GM19328 (cell line): Measurements from ENCODE around the gene SDK2.

Source experiments
- ATAC-seq: cut with Tn5 transposase; IDR thresholded peaks from one replicate; pipeline ENCODE4 v1.9.1; 2021; ENCODE audit warnings: mild to moderate bottlenecking, moderate library complexity; ENCODE audit not compliant: unreplicated experiment

The SDK2 gene

DNA sequence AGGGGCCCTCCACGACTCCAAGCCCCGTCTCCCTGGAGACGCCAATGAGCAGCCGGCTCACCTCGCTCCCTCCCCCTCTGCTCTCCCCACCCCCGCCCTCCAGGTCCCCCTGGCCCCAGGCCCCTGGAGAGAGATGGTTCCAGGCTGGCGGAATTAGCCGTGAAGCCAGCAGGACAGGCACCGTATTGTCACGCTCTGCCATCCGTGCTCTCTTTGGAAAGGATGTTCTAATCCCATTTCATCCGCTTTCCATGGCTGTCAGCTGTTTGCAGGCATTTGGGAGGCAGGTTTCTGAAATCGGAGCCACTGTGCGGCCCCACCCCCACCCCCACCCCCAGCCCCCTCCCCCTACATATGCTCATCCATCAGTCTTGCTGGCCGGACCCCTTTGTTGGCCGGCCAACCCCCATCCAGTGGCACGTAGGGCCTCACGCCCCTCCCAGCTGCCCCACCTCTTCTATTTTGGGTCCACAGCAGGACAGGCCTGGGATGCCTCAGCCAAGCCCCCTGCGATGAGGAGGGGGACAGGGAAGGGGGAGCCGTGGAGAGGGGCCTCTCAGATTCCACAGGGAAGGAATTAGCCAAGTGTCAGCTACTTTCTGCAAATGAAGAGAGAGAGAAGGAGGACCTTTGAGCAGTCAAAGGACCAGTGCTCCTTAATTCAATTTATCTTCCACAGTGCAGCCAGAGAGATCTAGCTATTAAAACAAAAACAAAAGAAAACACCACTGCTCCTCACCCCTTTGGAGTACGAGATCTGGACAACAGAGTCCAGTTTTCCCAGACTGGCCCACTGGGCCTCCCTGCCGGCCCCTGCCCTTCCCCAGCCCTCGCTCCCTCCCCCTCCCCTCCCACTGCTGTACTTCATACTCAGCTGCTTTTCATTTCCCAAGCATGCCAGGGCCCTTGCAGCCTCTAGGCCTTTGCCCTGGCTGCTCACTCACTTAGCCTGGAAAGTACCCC is 30.7 kb downstream of the SDK2 start:
- ATAC-seq = no peak

GRCh38 chr17:73612031-73612472 is 32.2 kb downstream of the SDK2 start:
- ATAC-seq = no peak

GRCh38 chr17:73611630-73612029 is 32.6 kb downstream of the SDK2 start:
- no peak for ATAC-seq

DNA sequence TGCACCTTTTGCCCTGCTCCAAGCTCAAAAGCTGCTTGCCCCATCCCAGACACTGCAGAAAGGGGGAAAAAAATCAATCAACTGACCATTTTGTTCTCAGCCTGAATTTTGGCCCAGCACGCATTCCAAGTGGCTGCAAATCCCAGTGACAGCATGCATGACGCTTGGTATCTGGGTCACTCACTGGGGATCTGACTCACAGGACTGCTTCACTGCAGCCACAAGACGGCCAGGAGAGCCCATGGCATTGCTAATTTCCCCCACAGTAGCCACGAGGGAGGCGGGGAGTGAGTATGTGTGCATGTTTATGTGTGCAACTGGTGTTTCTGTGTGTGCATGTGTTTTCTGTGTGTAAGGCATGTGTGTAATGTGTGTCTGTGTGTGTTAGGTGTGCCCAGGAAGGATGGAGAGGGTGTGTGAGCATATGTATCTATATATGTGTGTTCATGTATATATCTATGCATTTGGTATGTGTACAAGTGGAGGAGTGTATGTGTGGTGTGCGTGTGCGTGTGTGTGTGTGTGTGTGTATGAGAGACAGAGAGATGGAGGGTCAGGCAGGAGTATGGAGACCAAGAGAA is 33.8 kb downstream of the SDK2 start:
- no peak for ATAC-seq

DNA sequence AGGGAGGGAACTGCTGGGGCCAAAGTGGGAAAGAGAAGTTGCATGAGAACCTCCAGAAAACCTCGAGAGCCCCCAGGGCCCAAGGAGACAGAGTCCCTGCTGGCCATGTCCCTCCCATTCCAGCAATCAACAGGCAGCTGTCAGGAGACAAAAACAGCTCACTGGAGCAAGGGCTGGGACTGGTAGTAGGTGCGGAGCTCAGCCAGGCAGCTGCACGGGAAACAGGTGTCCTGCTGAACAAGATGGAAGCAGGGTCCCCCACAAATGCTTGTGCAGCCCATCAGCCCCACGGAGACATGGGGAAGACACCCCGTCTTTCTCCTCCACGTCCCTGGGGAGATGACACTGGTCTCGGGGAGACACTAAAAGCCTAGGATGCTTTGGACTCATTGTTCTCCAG is 34.5 kb downstream of the SDK2 start:
- ATAC-seq = no peak

DNA sequence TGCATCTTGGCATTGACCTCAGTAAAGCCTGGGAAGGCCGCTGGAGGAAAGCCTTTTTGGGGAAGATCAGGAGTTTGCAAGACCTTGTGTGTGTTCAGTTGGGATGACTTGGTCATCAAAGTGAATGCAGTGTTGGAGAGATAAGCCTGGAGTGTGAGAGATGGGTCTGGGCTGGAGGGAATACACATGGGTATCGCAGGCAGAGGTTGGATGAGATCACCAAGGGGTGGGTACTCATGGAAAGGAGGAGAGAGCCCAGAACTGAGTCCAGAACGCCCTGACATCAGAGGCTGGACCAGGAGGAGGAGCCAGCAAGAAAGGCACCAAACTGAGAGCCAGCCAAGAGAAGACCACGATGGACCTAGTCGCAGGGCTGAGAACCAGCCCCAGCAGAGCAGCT is 35.2 kb downstream of the SDK2 start:
- no peak for ATAC-seq

GRCh38 chr17:73605444-73605843 is 38.8 kb downstream of the SDK2 start:
- ATAC-seq = no peak

GRCh38 chr17:73604476-73604875 is 39.8 kb downstream of the SDK2 start:
- no peak for ATAC-seq

GRCh38 chr17:73603971-73604370 is 40.3 kb downstream of the SDK2 start:
- no peak for ATAC-seq

- no peak for ATAC-seq
Observed at GRCh38 chr17:73600103-73600871, 44.0 kb downstream of the SDK2 start.

DNA sequence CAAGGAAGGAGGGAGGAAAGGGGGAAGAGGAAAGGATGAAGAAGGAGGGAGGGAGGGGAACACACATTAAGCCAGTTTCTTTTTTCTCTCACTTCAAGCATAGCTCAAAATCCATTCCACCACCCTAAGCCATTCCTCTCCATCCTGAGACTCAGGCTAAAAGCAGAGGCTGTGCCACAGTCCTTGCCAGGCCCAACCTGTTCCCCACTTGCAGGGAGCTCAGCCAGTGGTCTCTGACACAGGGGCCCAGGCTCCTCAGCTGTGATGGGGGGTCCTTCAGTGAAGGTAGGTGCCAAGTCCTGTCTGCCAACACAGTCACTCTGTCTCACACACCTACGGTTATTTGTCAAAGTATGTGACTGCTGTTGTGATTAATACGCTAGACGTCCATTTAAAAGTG is 44.6 kb downstream of the SDK2 start:
- no peak for ATAC-seq

DNA sequence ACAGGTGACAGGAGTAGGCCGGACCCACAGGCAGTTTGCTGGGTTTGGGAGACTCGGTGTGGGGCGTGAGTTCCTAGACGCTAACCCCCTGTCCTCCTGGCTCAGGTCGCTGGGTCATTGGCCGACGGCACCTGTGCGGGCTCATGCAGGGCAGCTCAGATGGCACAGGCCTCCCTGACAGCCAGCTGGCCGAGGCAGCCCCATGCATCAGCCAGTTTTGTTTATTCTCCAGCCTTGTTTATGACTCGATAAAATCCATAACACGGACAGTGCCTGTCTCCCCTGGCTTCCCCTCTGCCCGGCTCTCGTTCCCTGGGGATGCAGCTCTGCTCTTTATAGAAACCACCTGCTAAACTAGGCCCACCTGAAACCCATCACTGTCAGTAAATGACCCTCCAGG is 46.0 kb downstream of the SDK2 start:
- ATAC-seq = no peak

GRCh38 chr17:73595931-73596330 is 48.3 kb downstream of the SDK2 start:
- ATAC-seq = no peak

- ATAC-seq = no peak
Observed at GRCh38 chr17:73595479-73595878, 48.8 kb downstream of the SDK2 start.

- no peak for ATAC-seq
Observed at GRCh38 chr17:73595068-73595467, 49.2 kb downstream of the SDK2 start.

GRCh38 chr17:73594598-73594997 is 49.6 kb downstream of the SDK2 start:
- ATAC-seq = no peak

- ATAC-seq = no peak
Observed at GRCh38 chr17:73594025-73594424, 50.2 kb downstream of the SDK2 start.

- ATAC-seq = no peak
Observed at GRCh38 chr17:73593249-73593965, 50.8 kb downstream of the SDK2 start.

GRCh38 chr17:73592501-73592961 is 51.7 kb downstream of the SDK2 start:
- no peak for ATAC-seq

GRCh38 chr17:73592079-73592415 is 52.2 kb downstream of the SDK2 start:
- ATAC-seq = no peak
